Measurements from ENCODE around the gene LSM3. TPM values are rescaled to one million over a fixed set of nuclear protein-coding genes. Genes with fewer than 3 reads are reported as not detected.

Gene LSM3
- total and polyA plus RNA-seq, 11 donors: 11.6 to 15.9 (median 13.7) TPM

GRCh38 chr3:14130707-14131106, 47.9 kb upstream of the LSM3 start:
- WGBS, 4 donors: 93 to 98% (median 97%) methylated on average over 10 to 12 of the region's 12 CpGs
- Histone ChIP-seq H3K27me3 (no peaks in the 10 kb centered on the region), H3K4me1 (peaks cover 6 to 24% (median 19%) of the 10 kb centered on the region in 12 donors), H3K9me3 (no peaks in the 10 kb centered on the region), H3K36me3 (peaks cover 3 to 83% (median 75%) of the 10 kb centered on the region in 9 donors), H3K4me3 (no peak overlapping the region), H3K27ac (no peak overlapping the region)
- ATAC-seq (no peak), DNase-seq (no peak)
- intact Hi-C loops (cut with DNase I): no loop called here
- no peak for TF ChIP-seq CTCF (IDR thresholded peaks at IDR 0.05)
- TF ChIP-seq POLR2A (IDR thresholded peaks at IDR 0.05): no peak

- H3K9me3 ChIP-seq: no peaks in the 10 kb centered on the region
- no peak overlapping the region for H3K4me3 ChIP-seq
- H3K36me3 ChIP-seq: peaks cover 3 to 88% (median 79%) of the 10 kb centered on the region in 9 donors
- H3K27me3 ChIP-seq: no peaks in the 10 kb centered on the region
- peaks cover 5 to 19% (median 15%) of the 10 kb centered on the region in 12 donors for H3K4me1 ChIP-seq
- TF ChIP-seq POLR2A (IDR thresholded peaks at IDR 0.05) (no peak), CTCF (IDR thresholded peaks at IDR 0.05) (no peak)
- no peak overlapping the region for H3K27ac ChIP-seq
- ATAC-seq (no peak), DNase-seq (no peak)
- intact Hi-C loops (cut with DNase I): no loop called here
- WGBS, 4 donors: 69 to 94% (median 83%) methylated on average over 3 to 5 of the region's 5 CpGs
These were observed 47.5 kb upstream of the LSM3 start for GRCh38 chr3:14131134-14131533.

- H3K27me3 ChIP-seq: no peaks in the 10 kb centered on the region
- H3K36me3 ChIP-seq: peaks cover 3 to 96% (median 87%) of the 10 kb centered on the region in 9 donors
- intact Hi-C loops (cut with DNase I): no loop called here
- H3K27ac ChIP-seq: no peak overlapping the region
- ATAC-seq (no peak), DNase-seq (no peak)
- H3K9me3 ChIP-seq: no peaks in the 10 kb centered on the region
- peaks cover 0 to 18% (median 5%) of the 10 kb centered on the region in 12 donors for H3K4me1 ChIP-seq
- TF ChIP-seq CTCF (IDR thresholded peaks at IDR 0.05) (no peak), POLR2A (IDR thresholded peaks at IDR 0.05) (no peak)
- no peak overlapping the region for H3K4me3 ChIP-seq
- WGBS, 4 donors: 91 to 96% (median 95%) methylated on average over 7 to 8 of the region's 8 CpGs
These were observed 46.5 kb upstream of the LSM3 start for GRCh38 chr3:14132120-14132519.

- no peak overlapping the region for H3K27ac ChIP-seq
- TF ChIP-seq CTCF (IDR thresholded peaks at IDR 0.05) (no peak), POLR2A (IDR thresholded peaks at IDR 0.05) (no peak)
- peaks cover 3 to 99% (median 90%) of the 10 kb centered on the region in 9 donors for H3K36me3 ChIP-seq
- no peaks in the 10 kb centered on the region for H3K9me3 ChIP-seq
- peaks cover 0 to 14% (median 3%) of the 10 kb centered on the region in 12 donors for H3K4me1 ChIP-seq
- no peaks in the 10 kb centered on the region for H3K27me3 ChIP-seq
- H3K4me3 ChIP-seq: no peak overlapping the region
- no peak for DNase-seq
- intact Hi-C loops (cut with DNase I): no loop called here
- no peak for ATAC-seq
- WGBS, 4 donors: 82 to 96% (median 94%) methylated on average over 1 to 6 of the region's 6 CpGs
These were observed 45.9 kb upstream of the LSM3 start for GRCh38 chr3:14132689-14133088.

Measured in heart left ventricle (tissue), 16 donors.